ENCODE measurements around the gene RAB40B. TPM values are rescaled to one million over a fixed set of nuclear protein-coding genes. Genes with fewer than 3 reads are reported as not detected.

Gene RAB40B
- total and polyA plus RNA-seq, 12 donors: 4.1 to 33.3 (median 14.0) TPM

- TF ChIP-seq POLR2A (IDR thresholded peaks at IDR 0.05): no peak
- no peak for TF ChIP-seq CTCF (IDR thresholded peaks at IDR 0.05)
- Histone ChIP-seq H3K27ac (no peak overlapping the region), H3K36me3 (replicated peaks in 1 of 2) (no peaks in the 10 kb centered on the region), H3K27me3 (no peaks in the 10 kb centered on the region), H3K4me1 (replicated peaks in 1 of 2) (no peaks in the 10 kb centered on the region), H3K9me3 (replicated peaks in 1 of 3) (no peaks in the 10 kb centered on the region), H3K4me3 (no peak overlapping the region)
- intact Hi-C loops (cut with DNase I): loop anchor here in 1 of 2 donors (5.0 kb wide), 1 partner anchor 40 kb away; no protein-coding TSS in a partner anchor
- peak in 1 of 7 donors; percentile 16 for DNase-seq
- 91 to 93% (median 92%) methylated on average over 17 to 20 of the region's 20 CpGs for WGBS, 4 donors
Observed at GRCh38 chr17:82662711-82663261, 35.7 kb downstream of the RAB40B start.

GRCh38 chr17:82661717-82662683 lies 36.5 kb downstream of the RAB40B start:
- no peak for TF ChIP-seq POLR2A (IDR thresholded peaks at IDR 0.05)
- TF ChIP-seq CTCF (IDR thresholded peaks at IDR 0.05): no peak
- Histone ChIP-seq H3K4me3 (no peak overlapping the region), H3K27me3 (no peaks in the 10 kb centered on the region), H3K4me1 (replicated peaks in 1 of 2) (no peaks in the 10 kb centered on the region), H3K36me3 (replicated peaks in 1 of 2) (no peaks in the 10 kb centered on the region), H3K27ac (no peak overlapping the region), H3K9me3 (replicated peaks in 1 of 3) (no peaks in the 10 kb centered on the region)
- intact Hi-C loops (cut with DNase I): loop anchor here in 1 of 2 donors (5.0 kb wide), 1 partner anchor 40 kb away; no protein-coding TSS in a partner anchor
- WGBS, 4 donors: 87 to 91% (median 90%) methylated on average over 21 to 31 of the region's 31 CpGs
- peak in 1 of 7 donors; percentile 5 for DNase-seq

- H3K4me3 ChIP-seq: no peak overlapping the region
Observed at GRCh38 chr17:82659886-82660285, 38.6 kb downstream of the RAB40B start.

More at GRCh38 chr17:82659886-82660285, 38.6 kb downstream of the RAB40B start:
- Histone ChIP-seq H3K36me3 (replicated peaks in 1 of 2) (no peaks in the 10 kb centered on the region), H3K4me1 (replicated peaks in 1 of 2) (peaks cover 5 to 10% of the 10 kb centered on the region in 2 donors), H3K9me3 (replicated peaks in 1 of 3) (no peaks in the 10 kb centered on the region), H3K27me3 (no peaks in the 10 kb centered on the region), H3K27ac (no peak overlapping the region)
- DNase-seq: peak in 1 of 7 donors; percentile 5
- 85 to 93% (median 89%) methylated on average over 13 to 15 of the region's 15 CpGs for WGBS, 4 donors
- intact Hi-C loops (cut with DNase I): loop anchor here in 1 of 2 donors (5.0 kb wide), 1 partner anchor 42 kb away; no protein-coding TSS in a partner anchor
- TF ChIP-seq CTCF (IDR thresholded peaks at IDR 0.05) (no peak), POLR2A (IDR thresholded peaks at IDR 0.05) (no peak)
